Ectodermal cell (in vitro differentiated cells): ENCODE measurements around the gene TSPO. TPM values are rescaled to one million over a fixed set of nuclear protein-coding genes. Genes with fewer than 3 reads are reported as not detected.
A peak's percentile ranks its signal among the peaks of the same experiment; 100 is the strongest.
"Not testable (repeated sequence)": the region's sequence is repeated elsewhere in the genome, so short reads cannot be mapped to it uniquely, and the experiment has no call there.

Source experiments
- H3K27ac ChIP-seq: 2 replicates; pipeline ENCODE4 v1.7.0; 2013; ENCODE audit warnings: mild to moderate bottlenecking, low read depth, low read length; ENCODE audit not compliant: insufficient read depth, poor library complexity, severe bottlenecking
- H3K27me3 ChIP-seq: 2 replicates; pipeline ENCODE4 v1.7.0; 2013; ENCODE audit warnings: mild to moderate bottlenecking, low read length; ENCODE audit not compliant: insufficient read depth, control insufficient read depth, poor library complexity, severe bottlenecking
- H3K36me3 ChIP-seq: one replicate; pipeline ENCODE4 v1.7.0; 2013; ENCODE audit warnings: low read length; ENCODE audit not compliant: control insufficient read depth, insufficient read depth
- H3K4me1 ChIP-seq: one replicate; pipeline ENCODE4 v1.7.0; 2013; ENCODE audit warnings: low read length; ENCODE audit not compliant: control insufficient read depth, insufficient read depth
- H3K4me3 ChIP-seq: 2 replicates; pipeline ENCODE4 v1.7.0; 2013; ENCODE audit warnings: low read depth, low read length, control low read depth; ENCODE audit not compliant: insufficient read depth
- H3K9me3 ChIP-seq: 2 replicates; pipeline ENCODE4 v1.7.0; 2013; ENCODE audit warnings: mild to moderate bottlenecking, low read length, moderate library complexity; ENCODE audit not compliant: control insufficient read depth
- WGBS, 2 experiments: methylation state at CpG; one replicate each; pipeline ENCODE4 v1.1.7; 2013; ENCODE audit warnings: missing lambda C conversion rate in 2 of 2; 5-methylcytosine and 5-hydroxymethylcytosine counted together
- polyA plus RNA-seq, 4 experiments: library from polyadenylated mRNA; stranded (reverse); fragments of 50-300 nt; gene quantifications; one replicate each; pipeline ENCODE4 v1.2.3, GENCODE V29; 2013

Gene TSPO
- 10.1 TPM for polyA plus RNA-seq (2013, experiment 1 of 4)
- 9.8 TPM for polyA plus RNA-seq (2013, experiment 2 of 4)
- polyA plus RNA-seq (2013, experiment 3 of 4), result 16.0 TPM
- polyA plus RNA-seq (2013, experiment 4 of 4), result 14.5 TPM

DNA sequence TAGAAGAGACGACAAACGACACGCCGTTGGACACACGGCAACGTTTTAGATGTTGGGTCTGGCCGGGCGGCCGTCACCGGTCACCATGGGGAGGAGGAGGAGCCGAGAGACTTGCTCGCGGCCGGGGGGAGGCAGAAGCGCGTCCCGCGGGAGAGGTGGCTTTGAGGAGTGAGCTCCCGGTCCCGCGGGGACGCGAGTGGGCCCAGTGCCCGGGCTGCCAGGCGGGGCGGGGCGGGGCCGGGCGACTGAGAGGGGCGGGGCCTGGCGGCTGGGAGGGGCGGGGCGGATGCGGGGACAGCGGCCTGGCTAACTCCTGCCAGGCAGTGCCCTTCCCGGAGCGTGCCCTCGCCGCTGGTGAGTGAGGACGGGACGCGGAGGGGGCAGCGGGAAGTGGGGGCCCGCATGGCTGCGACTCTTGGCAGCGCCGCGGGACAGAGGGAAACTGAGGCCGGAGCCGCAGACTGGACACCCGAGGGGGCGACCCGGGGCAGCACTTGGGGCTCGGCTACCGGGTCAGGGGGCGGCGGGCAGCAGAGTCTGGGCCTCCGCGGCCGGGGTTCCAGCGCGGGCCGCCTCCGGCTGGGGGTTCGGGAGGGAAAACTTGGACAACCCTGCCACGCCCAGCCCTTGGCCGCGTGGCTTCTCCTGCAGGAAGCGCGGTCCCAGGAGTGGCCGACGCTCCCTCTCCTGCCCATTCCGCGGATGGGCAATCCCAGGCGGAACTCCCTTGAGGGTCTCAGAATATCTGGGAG, at the start of gene TSPO:
TSPO (plus strand) TSS at position 309 of the 752 bp plus-strand sequence. CDS start 7,680 bp downstream, outside the sequence.
- no peak within 1 kb of the TSS for H3K27ac ChIP-seq
- H3K36me3 ChIP-seq, result no peaks in the 10 kb centered on the region
- H3K9me3 ChIP-seq, result no peaks in the 10 kb centered on the region
- peaks cover 24% of the 10 kb centered on the region for H3K27me3 ChIP-seq
- 19 to 22% methylated on average over 75 of the region's 75 CpGs for WGBS, 2 experiments
- peak within 1 kb of the TSS; percentile 25 for H3K4me3 ChIP-seq
- H3K4me1 ChIP-seq, result peaks cover 8% of the 10 kb centered on the region

DNA sequence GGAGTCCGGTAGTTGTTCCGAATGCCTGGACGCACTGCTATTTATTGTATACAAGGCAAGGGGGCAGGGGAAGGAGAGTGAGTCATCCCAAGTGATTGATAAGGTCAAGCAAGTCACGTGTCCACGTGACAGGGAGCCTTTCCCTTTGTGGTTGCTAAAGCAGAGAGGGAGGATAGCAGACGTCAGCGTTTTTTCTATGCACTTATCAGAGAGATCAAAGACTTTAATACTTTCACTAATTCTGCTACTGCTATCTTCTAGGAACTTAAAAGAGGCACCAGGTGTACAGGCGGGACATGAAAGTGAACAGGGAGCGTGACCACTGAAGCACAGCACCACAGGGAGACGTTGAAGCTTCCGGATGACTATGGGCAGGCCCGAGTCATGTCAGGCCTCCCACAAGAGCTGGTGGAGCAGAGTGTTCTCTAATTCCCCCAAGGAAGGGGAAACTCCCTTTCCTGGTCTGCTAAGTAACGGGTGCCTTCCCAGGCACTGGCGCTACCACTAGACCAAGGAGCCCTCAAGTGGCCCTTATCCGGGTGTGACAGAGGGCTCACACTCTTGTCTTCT, 47.2 kb upstream of the TSPO start:
- H3K27ac ChIP-seq, result peak overlapping the region; percentile 38
- WGBS, 2 experiments, result 66 to 72% methylated on average over 15 of the region's 15 CpGs

DNA sequence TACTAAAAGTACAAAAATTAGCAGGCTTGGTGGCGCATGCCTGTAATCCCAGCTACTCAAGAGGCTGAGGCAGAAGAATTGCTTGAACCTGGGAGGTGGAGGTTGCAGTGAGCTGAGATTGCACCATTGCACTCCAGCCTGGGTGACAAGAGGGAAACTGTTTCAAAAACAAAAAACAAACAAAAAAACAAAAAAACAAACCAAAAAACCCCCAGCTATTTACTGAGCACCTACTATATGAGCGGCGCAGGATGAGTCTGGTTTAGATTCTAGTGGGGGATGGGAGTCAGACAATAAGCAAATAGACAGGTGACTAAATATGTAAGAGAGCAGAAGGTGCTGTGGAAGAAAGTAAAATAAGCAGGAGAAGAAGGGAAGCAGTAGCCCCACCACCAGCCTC, 46.4 kb upstream of the TSPO start:
- not testable (repeated sequence) for H3K27ac ChIP-seq, H3K9me3 ChIP-seq, H3K4me3 ChIP-seq, H3K36me3 ChIP-seq
- peaks cover 10% of the 10 kb centered on the region for H3K4me1 ChIP-seq
- 92 to 97% methylated on average over 3 of the region's 3 CpGs for WGBS, 2 experiments
- H3K27me3 ChIP-seq, result peaks cover 17% of the 10 kb centered on the region

More for the DNA sequence above, 47.2 kb upstream of the TSPO start:
- H3K9me3 ChIP-seq, H3K36me3 ChIP-seq, H3K4me3 ChIP-seq, H3K27me3 ChIP-seq: not testable (repeated sequence)
- H3K4me1 ChIP-seq, result peaks cover 10% of the 10 kb centered on the region

DNA sequence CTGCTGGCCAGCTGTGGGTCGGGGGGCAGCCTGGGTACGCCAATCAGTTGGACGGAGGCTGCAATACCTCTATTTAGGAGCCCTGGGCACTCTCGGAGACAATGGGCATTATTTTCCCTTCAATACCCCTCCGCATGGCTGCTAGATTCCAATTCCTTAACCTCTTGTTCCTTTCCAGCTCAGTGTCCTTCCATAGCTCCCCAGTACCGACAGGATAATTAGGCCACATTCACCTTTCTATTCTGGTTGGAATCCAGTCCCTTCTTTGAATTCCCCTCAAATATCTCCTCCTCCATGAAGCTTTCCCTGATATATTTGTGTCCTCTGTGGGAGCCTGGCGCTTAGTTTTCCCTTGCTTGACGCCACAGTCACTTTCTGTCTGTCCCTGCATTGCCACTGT, 45.1 kb upstream of the TSPO start:
- WGBS, 2 experiments, result 90 to 91% methylated on average over 8 of the region's 8 CpGs
- H3K9me3 ChIP-seq, result no peaks in the 10 kb centered on the region
- peaks cover 10% of the 10 kb centered on the region for H3K4me1 ChIP-seq
- H3K36me3 ChIP-seq, result no peaks in the 10 kb centered on the region
- no peak overlapping the region for H3K4me3 ChIP-seq
- H3K27ac ChIP-seq, result no peak overlapping the region
- peaks cover 30% of the 10 kb centered on the region for H3K27me3 ChIP-seq

DNA sequence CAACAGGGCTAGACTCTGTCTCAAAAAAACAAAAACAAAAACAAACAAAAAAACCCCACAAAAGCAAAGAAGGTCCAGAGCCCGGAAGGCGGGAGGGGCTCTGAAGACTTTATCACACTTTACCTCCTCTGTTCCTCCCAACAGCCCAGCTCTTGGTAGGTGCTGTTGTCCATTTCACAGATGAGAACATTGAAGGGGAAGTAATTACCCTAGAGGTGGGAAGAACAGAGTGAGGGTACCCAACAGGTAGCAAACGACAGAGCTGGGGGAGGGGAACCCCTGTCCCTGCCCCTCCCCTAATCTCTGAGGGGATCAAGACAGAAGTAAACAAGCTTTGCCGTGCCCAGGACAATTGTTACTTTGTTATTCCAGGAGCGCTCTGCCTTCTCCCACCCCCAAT, 41.8 kb upstream of the TSPO start:
- no peaks in the 10 kb centered on the region for H3K4me1 ChIP-seq
- peaks cover 56% of the 10 kb centered on the region for H3K27me3 ChIP-seq
- no peaks in the 10 kb centered on the region for H3K9me3 ChIP-seq
- H3K4me3 ChIP-seq, result no peak overlapping the region
- no peaks in the 10 kb centered on the region for H3K36me3 ChIP-seq
- WGBS, 2 experiments, result 29 to 35% methylated on average over 5 of the region's 5 CpGs
- H3K27ac ChIP-seq, result no peak overlapping the region

DNA sequence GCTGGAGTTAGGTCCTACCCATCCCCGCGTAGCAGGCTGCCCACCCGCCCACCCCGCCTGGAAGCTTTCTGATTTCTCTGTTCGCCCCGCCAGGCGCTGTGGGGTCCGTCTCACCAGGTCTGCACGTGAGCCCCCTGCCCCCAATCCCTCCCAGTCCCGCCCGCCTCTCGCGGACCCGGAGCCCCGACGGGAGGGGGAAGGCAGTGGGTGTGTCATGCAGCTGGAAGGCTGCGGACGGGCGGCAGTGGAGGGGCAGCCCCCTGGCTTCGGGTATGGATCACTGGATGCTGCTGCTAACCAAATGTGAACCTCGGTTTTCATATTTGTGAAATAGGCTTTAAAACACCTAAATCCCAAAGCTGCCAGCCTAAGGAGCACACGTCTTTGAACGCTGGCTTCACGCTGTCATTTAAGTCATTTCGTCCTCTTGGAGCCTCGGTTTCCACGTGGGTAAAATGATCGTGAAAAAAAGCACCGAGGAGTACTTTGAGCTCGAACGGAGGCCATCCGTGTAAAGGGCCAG, 41.4 kb upstream of the TSPO start:
- Histone ChIP-seq H3K36me3 (no peaks in the 10 kb centered on the region), H3K27ac (no peak overlapping the region), H3K4me1 (no peaks in the 10 kb centered on the region), H3K4me3 (peak overlapping the region; percentile 44), H3K27me3 (peaks cover 56% of the 10 kb centered on the region), H3K9me3 (no peaks in the 10 kb centered on the region)
- 1% methylated on average over 32 of the region's 32 CpGs for WGBS, 2 experiments

DNA sequence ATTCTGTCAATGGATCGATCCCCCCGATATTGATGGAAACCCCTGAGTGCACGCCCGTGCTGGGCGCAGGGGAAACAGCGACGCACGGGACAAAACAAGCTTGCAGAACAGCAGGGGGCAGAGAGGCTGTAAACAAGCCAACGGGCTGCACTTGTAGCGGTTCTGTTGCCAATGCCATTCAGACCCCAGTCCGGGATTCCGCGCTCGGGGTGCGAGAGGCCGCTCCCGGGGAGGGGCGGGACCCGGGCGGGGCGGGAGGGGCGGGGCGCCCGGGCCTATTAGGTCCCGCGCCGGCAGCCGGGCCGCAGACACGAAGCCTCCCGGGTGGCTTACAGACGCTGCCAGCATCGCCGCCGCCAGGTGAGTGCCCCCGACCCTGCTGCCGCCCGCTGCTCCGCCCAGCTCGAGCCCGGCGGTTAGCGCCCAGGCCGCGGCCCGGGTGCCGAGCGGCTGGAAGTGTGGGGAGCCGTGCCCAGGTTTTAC, 40.9 kb upstream of the TSPO start, which contains the start of gene BIK:
BIK (plus strand) TSS at position 307 of the 483 bp plus-strand sequence. CDS start 13,273 bp downstream, outside the sequence.
- peaks cover 56% of the 10 kb centered on the region for H3K27me3 ChIP-seq
- peak within 1 kb of the TSS; percentile 44 for H3K4me3 ChIP-seq
- H3K36me3 ChIP-seq, result no peaks in the 10 kb centered on the region
- no peaks in the 10 kb centered on the region for H3K4me1 ChIP-seq
- WGBS, 2 experiments, result 1% methylated on average over 49 of the region's 49 CpGs
- no peak within 1 kb of the TSS for H3K27ac ChIP-seq
- H3K9me3 ChIP-seq, result no peaks in the 10 kb centered on the region

DNA sequence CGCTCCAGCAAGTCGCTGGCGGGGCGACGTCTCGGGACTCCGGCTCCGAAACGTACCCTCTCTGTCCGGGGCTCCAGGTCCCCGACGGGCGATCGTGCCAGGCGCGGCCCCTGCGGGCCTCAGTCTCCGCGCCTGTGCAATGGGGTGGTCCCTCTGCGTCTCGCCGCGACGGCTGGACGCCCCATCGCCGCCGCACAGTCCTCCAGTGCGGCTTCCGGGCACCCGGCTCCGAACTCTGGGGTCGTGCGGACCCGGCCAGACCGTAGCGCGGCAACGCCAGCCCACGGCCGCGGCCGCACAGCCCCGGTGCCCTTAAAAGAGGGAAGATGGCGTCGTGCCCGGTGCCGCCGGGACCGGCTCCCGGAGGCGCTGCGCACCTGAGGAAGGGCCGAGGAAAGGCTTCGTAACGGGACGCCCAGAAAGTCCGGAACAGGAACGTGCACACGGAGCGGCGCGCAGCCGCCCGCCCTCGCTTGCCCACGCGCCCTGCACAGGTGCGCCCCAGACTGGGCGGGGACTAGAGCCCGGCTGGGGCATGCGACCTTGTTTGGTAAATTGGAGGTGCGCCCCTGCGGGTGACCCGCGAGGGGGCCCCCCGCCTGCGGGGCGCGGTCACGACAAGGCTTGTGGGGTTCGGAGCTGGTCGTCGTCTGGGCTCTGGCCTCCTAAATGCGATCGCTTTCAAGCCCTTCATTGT, 40.3 kb upstream of the TSPO start:
- Histone ChIP-seq H3K9me3 (no peaks in the 10 kb centered on the region), H3K27ac (no peak overlapping the region), H3K27me3 (peaks cover 56% of the 10 kb centered on the region), H3K4me3 (peak overlapping the region; percentile 44), H3K4me1 (no peaks in the 10 kb centered on the region), H3K36me3 (no peaks in the 10 kb centered on the region)
- 2 to 3% methylated on average over 86 of the region's 86 CpGs for WGBS, 2 experiments

DNA sequence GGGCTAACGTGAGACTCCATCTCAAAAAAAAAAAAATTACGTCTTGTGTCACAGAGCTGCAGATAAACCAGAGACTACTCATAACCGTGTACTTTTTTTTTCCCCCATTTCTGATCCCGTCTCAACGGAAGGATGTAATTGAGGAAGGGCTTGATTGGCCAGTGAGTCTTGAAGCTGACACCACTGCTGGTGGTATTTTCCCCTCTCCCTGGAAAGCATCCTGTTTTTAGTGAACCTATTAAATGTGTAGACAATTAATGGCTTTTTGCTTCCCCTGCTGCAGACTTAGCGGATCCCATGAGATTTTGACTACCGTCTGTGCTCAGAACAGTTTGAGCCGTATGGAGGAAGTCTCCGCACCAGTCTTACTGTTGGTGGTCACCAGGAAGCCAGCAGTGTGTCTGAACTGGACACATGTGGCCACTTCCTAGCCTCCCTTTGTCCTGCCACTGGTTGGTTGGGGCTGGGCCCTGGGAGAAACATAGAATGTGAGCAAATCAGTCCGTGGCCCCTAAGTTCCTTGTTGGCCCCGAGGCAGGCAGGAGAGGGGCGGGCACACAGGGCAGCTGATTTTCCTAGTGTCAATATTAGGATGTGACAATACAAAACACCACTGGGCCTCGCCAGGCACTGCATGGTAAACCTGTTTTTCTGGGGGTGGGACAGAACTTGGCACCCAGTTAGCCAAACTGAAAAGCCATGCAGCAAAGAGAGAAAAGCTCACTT, 37.7 kb upstream of the TSPO start:
- Histone ChIP-seq H3K27ac (no peak overlapping the region), H3K9me3 (no peaks in the 10 kb centered on the region), H3K36me3 (no peaks in the 10 kb centered on the region), H3K4me3 (no peak overlapping the region), H3K27me3 (peaks cover 52% of the 10 kb centered on the region), H3K4me1 (peaks cover 8% of the 10 kb centered on the region)
- WGBS, 2 experiments, result 86 to 89% methylated on average over 13 of the region's 13 CpGs
